CD4-positive, CD25-positive, alpha-beta regulatory T cell (primary cell): ENCODE results near the gene TBC1D4. TPM values are rescaled to one million over a fixed set of nuclear protein-coding genes. Genes with fewer than 3 reads are reported as not detected.
"Not testable (repeated sequence)": the region's sequence is repeated elsewhere in the genome, so short reads cannot be mapped to it uniquely, and the experiment has no call there.

Experiments used
- ATAC-seq, 2 donors: fragments of 150-1000 bp; cut with Tn5 transposase; one replicate each; pipeline ENCODE4 v1.10.0; 2021; ENCODE audit warnings: low read depth in 2 of 2, moderate number of reproducible peaks in 2 of 2, moderate library complexity in 1 of 2
- DNase-seq, 3 donors: peaks; one replicate each; pipeline versions ENCODE4 v3.0.0 to v3.0.0-alpha.2; 2012 to 2022; ENCODE audit warnings: mixed read lengths in 1 of 3
- H3K27ac ChIP-seq: one replicate; pipeline ENCODE4 v1.7.0; 2013; ENCODE audit warnings: mild to moderate bottlenecking, low read length; ENCODE audit not compliant: insufficient read depth, poor library complexity, severe bottlenecking
- H3K27me3 ChIP-seq: one replicate; pipeline ENCODE4 v1.7.0; 2013; ENCODE audit warnings: low read length; ENCODE audit not compliant: control insufficient read depth, insufficient read depth
- H3K36me3 ChIP-seq: one replicate; pipeline ENCODE4 v1.7.0; 2013; ENCODE audit warnings: mild to moderate bottlenecking, low read length, moderate library complexity; ENCODE audit not compliant: control insufficient read depth, insufficient read depth
- H3K4me1 ChIP-seq: 2 replicates; pipeline ENCODE4 v1.7.0; 2013; ENCODE audit warnings: mild to moderate bottlenecking, low read length; ENCODE audit not compliant: insufficient read depth, control insufficient read depth, poor library complexity, severe bottlenecking
- H3K4me3 ChIP-seq: one replicate; pipeline ENCODE4 v1.7.0; 2013; ENCODE audit warnings: low read depth, mild to moderate bottlenecking, low read length, moderate library complexity
- H3K9me3 ChIP-seq, 2 experiments: 1 replicate in 1 of 2; 2 replicates in 1 of 2; pipeline ENCODE4 v1.7.0; 2013; ENCODE audit warnings: low read length in 2 of 2, mild to moderate bottlenecking in 1 of 2, moderate library complexity in 1 of 2; ENCODE audit not compliant: control insufficient read depth in 2 of 2
- H3K27ac Mint-ChIP-seq, 3 donors: one replicate each; pipeline ENCODE4 v1.8.0; 2020 to 2022; ENCODE audit warnings: mild to moderate bottlenecking in 3 of 3, mixed read lengths in 3 of 3, moderate library complexity in 2 of 3
- H3K27me3 Mint-ChIP-seq: one replicate; pipeline ENCODE4 v1.8.0; 2022; ENCODE audit warnings: mild to moderate bottlenecking, mixed read lengths
- H3K36me3 Mint-ChIP-seq: one replicate; pipeline ENCODE4 v1.8.0; 2020; ENCODE audit warnings: mixed read lengths
- H3K4me1 Mint-ChIP-seq, 4 donors: one replicate each; pipeline ENCODE4 v1.8.0; 2020 to 2022; ENCODE audit warnings: mixed read lengths in 4 of 4, mild to moderate bottlenecking in 1 of 4
- H3K4me3 Mint-ChIP-seq, 4 donors: one replicate each; pipeline ENCODE4 v1.8.0; 2020 to 2022; ENCODE audit warnings: mild to moderate bottlenecking in 4 of 4, mixed read lengths in 4 of 4, moderate library complexity in 3 of 4
- H3K9me3 Mint-ChIP-seq, 7 donors: one replicate each; pipeline ENCODE4 v1.8.0; 2020 to 2022; ENCODE audit warnings: mixed read lengths in 7 of 7, mild to moderate bottlenecking in 3 of 7, moderate library complexity in 2 of 7
- polyA plus RNA-seq, 4 donors: library from polyadenylated mRNA; unstranded; fragments of 300-500 nt; fragmentation: Illumina TruSeq; gene quantifications; one replicate each; pipeline ENCODE4 v1.2.3, GENCODE V29; 2021
- total RNA-seq: library from RNA; stranded (reverse); gene quantifications from one replicate; pipeline ENCODE4 v1.2.3, GENCODE V29; 2022

TBC1D4 gene
- total and polyA plus RNA-seq, 5 donors from 2014 or later = 100 to 145 (median 123) TPM

GRCh38 chr13:75444016-75444415, 38.0 kb downstream of the TBC1D4 start:
- no peak overlapping the region for H3K4me3 ChIP-seq
- Mint-ChIP-seq H3K36me3 (no peaks in the 10 kb centered on the region), H3K27ac (no peak overlapping the region), H3K4me3 (no peak overlapping the region), H3K27me3 (no peaks in the 10 kb centered on the region), H3K9me3 (no peaks in the 10 kb centered on the region), H3K4me1 (peaks cover 0 to 4% (median 0%) of the 10 kb centered on the region in 4 donors)
- no peaks in the 10 kb centered on the region for H3K36me3 ChIP-seq
- H3K9me3 ChIP-seq = no peaks in the 10 kb centered on the region
- no peaks in the 10 kb centered on the region for H3K4me1 ChIP-seq
- no peak overlapping the region for H3K27ac ChIP-seq
- DNase-seq = no peak
- H3K27me3 ChIP-seq = no peaks in the 10 kb centered on the region
- ATAC-seq = no peak

- no peak overlapping the region for H3K27ac Mint-ChIP-seq
- H3K4me1 ChIP-seq = no peaks in the 10 kb centered on the region
- ATAC-seq = no peak
- H3K9me3 ChIP-seq = no peaks in the 10 kb centered on the region
- H3K4me1 Mint-ChIP-seq = peaks cover 0 to 4% (median 0%) of the 10 kb centered on the region in 4 donors
- H3K4me3 Mint-ChIP-seq = no peak overlapping the region
- no peaks in the 10 kb centered on the region for H3K27me3 Mint-ChIP-seq
- H3K27ac ChIP-seq = no peak overlapping the region
- H3K36me3 Mint-ChIP-seq = no peaks in the 10 kb centered on the region
- no peak for DNase-seq
- no peaks in the 10 kb centered on the region for H3K36me3 ChIP-seq
- H3K27me3 ChIP-seq = no peaks in the 10 kb centered on the region
- H3K9me3 Mint-ChIP-seq = no peaks in the 10 kb centered on the region
- H3K4me3 ChIP-seq = no peak overlapping the region
These were observed 38.5 kb downstream of the TBC1D4 start for GRCh38 chr13:75443356-75443958.

DNA sequence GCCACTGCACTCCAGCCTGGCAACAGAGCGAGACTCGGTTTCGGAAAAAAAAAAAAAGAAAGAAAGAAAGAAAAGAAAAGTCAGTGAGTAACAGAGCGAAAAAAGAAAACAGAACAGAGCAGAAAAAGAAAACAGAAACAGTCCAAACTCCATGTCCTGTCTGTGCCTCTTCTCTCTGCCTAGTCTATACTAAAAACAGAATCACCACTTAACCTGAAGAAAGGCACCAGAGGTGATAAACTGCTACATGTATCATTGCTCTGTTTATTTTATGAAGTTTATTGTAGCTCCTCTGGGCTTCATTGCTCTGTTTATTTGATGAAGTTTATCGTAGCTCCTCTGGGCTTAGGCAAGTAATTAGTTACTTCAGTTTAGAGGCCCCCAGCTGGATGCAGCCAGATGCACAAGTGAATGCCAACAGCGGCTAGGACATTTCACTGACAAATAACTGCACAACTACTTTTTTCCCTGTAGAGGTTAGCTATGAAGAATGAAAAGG, 39.2 kb downstream of the TBC1D4 start:
- H3K36me3 Mint-ChIP-seq = no peaks in the 10 kb centered on the region
- no peak for ATAC-seq
- H3K9me3 Mint-ChIP-seq = no peaks in the 10 kb centered on the region
- Histone ChIP-seq H3K9me3 (no peaks in the 10 kb centered on the region), H3K27ac (no peak overlapping the region), H3K27me3 (no peaks in the 10 kb centered on the region), H3K4me1 (no peaks in the 10 kb centered on the region), H3K36me3 (no peaks in the 10 kb centered on the region), H3K4me3 (no peak overlapping the region)
- peaks cover 0 to 4% (median 0%) of the 10 kb centered on the region in 4 donors for H3K4me1 Mint-ChIP-seq
- no peak overlapping the region for H3K4me3 Mint-ChIP-seq
- H3K27me3 Mint-ChIP-seq = no peaks in the 10 kb centered on the region
- no peak for DNase-seq
- H3K27ac Mint-ChIP-seq = no peak overlapping the region

- Histone ChIP-seq H3K4me3 (no peak overlapping the region), H3K9me3 (no peaks in the 10 kb centered on the region), H3K4me1 (no peaks in the 10 kb centered on the region), H3K36me3 (no peaks in the 10 kb centered on the region), H3K27ac (no peak overlapping the region), H3K27me3 (no peaks in the 10 kb centered on the region)
- peaks cover 0 to 4% (median 0%) of the 10 kb centered on the region in 4 donors for H3K4me1 Mint-ChIP-seq
- H3K27ac Mint-ChIP-seq = no peak overlapping the region
- H3K9me3 Mint-ChIP-seq = no peaks in the 10 kb centered on the region
- DNase-seq (no peak), ATAC-seq (no peak)
- H3K4me3 Mint-ChIP-seq = no peak overlapping the region
- H3K36me3 Mint-ChIP-seq = no peaks in the 10 kb centered on the region
- H3K27me3 Mint-ChIP-seq = no peaks in the 10 kb centered on the region
These were observed 41.9 kb downstream of the TBC1D4 start for GRCh38 chr13:75440100-75440499.

DNA sequence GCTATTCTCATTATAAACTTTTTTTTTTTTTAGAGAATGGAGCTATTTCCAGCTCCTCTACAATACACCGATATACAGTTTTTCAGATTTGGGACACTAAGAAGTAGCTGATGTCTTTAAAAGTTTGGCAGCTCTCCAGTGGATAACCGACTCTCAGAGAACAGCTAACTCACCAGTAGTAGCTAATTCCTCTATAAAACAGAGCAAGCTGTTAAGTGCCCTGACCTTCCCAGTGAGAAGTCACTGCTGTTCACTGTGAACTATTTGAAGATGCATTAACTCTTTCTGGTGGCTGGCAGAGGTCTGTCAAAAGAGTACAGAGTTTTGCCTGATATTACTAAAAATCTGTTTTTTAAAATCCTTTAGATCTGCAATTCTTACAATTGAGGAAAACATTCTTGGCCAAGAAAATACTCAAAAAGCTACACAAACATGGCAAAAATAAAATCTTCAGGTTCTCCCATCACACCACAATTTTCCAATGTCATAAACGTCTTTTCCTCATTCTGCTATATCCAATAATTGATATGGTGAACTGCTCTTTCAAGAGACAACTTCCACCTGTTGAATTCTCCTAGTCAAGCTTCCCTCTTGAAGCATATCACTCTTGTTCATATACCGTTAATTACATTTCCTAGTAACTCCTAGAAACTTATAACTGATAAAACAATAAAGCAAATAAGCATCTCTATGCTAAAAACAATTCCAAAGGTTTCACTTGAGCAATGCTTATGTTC, 44.2 kb downstream of the TBC1D4 start:
- no peak for DNase-seq
- Histone ChIP-seq H3K36me3 (no peaks in the 10 kb centered on the region), H3K4me3 (no peak overlapping the region), H3K9me3 (no peaks in the 10 kb centered on the region), H3K27me3 (no peaks in the 10 kb centered on the region), H3K27ac (no peak overlapping the region), H3K4me1 (no peaks in the 10 kb centered on the region)
- Mint-ChIP-seq H3K4me3 (no peak overlapping the region), H3K27ac (no peak overlapping the region), H3K27me3 (no peaks in the 10 kb centered on the region), H3K36me3 (no peaks in the 10 kb centered on the region), H3K4me1 (peaks cover 0 to 4% (median 0%) of the 10 kb centered on the region in 4 donors), H3K9me3 (no peaks in the 10 kb centered on the region)
- no peak for ATAC-seq

- not testable (repeated sequence) for H3K27ac ChIP-seq, H3K27me3 Mint-ChIP-seq, H3K36me3 ChIP-seq, DNase-seq, H3K27ac Mint-ChIP-seq, H3K4me1 ChIP-seq, H3K4me1 Mint-ChIP-seq, H3K36me3 Mint-ChIP-seq, H3K9me3 Mint-ChIP-seq, H3K9me3 ChIP-seq, H3K4me3 Mint-ChIP-seq, ATAC-seq, H3K4me3 ChIP-seq, H3K27me3 ChIP-seq
These were observed 47.8 kb downstream of the TBC1D4 start for GRCh38 chr13:75434126-75434525.

- H3K9me3 ChIP-seq = no peaks in the 10 kb centered on the region
- ATAC-seq (no peak), DNase-seq (no peak)
- H3K4me3 ChIP-seq = no peak overlapping the region
- Mint-ChIP-seq H3K27ac (no peak overlapping the region), H3K4me1 (no peaks in the 10 kb centered on the region), H3K4me3 (no peak overlapping the region), H3K36me3 (no peaks in the 10 kb centered on the region), H3K27me3 (no peaks in the 10 kb centered on the region), H3K9me3 (peaks cover 0 to 2% (median 0%) of the 10 kb centered on the region in 7 donors)
- no peak overlapping the region for H3K27ac ChIP-seq
- H3K4me1 ChIP-seq = no peaks in the 10 kb centered on the region
- H3K36me3 ChIP-seq = no peaks in the 10 kb centered on the region
- no peaks in the 10 kb centered on the region for H3K27me3 ChIP-seq
These were observed 49.1 kb downstream of the TBC1D4 start for GRCh38 chr13:75432811-75433244.

- no peaks in the 10 kb centered on the region for H3K4me1 Mint-ChIP-seq
- no peak overlapping the region for H3K4me3 Mint-ChIP-seq
- DNase-seq = no peak
- Histone ChIP-seq H3K27me3 (no peaks in the 10 kb centered on the region), H3K27ac (no peak overlapping the region), H3K9me3 (no peaks in the 10 kb centered on the region), H3K36me3 (no peaks in the 10 kb centered on the region), H3K4me1 (no peaks in the 10 kb centered on the region), H3K4me3 (no peak overlapping the region)
- no peaks in the 10 kb centered on the region for H3K36me3 Mint-ChIP-seq
- no peak overlapping the region for H3K27ac Mint-ChIP-seq
- H3K9me3 Mint-ChIP-seq = peaks cover 0 to 2% (median 0%) of the 10 kb centered on the region in 7 donors
- no peak for ATAC-seq
- no peaks in the 10 kb centered on the region for H3K27me3 Mint-ChIP-seq
These were observed 49.9 kb downstream of the TBC1D4 start for GRCh38 chr13:75432045-75432444.
